GM12878 (cell line): Measurements from ENCODE around the gene SLC2A8. TPM values are rescaled to one million over a fixed set of nuclear protein-coding genes. Genes with fewer than 3 reads are reported as not detected.

Experiments
- ATAC-seq: fragments of 200-7000 bp; cut with Tn5 transposase; 3 replicates; pipeline ENCODE4 v1.9.1; 2020; ENCODE audit warnings: mild to moderate bottlenecking, moderate library complexity
- BruUV-seq: library from RNA; stranded (reverse); fragments of 400-500 nt; replicated peaks from 2 replicates; lab custom pipeline; 2021; lab: Mats Ljungman, UMichigan
- CTCF ChIA-PET: fragments of 300-600 bp; sonication (Branson Sonifier 250); formaldehyde crosslinking; extraction: SDS; loops from one replicate; lab custom pipeline; 2021; ENCODE audit warnings: inconsistent platforms; lab: Yijun Ruan, JAX
- POLR2A ChIA-PET: fragments of 350-600 bp; formaldehyde crosslinking; extraction: SDS; loops from one replicate; lab custom pipeline; 2021; ENCODE audit warnings: inconsistent platforms; lab: Charles Lee
- RAD21 ChIA-PET: fragments of 300-600 bp; sonication (Branson Sonifier 250); formaldehyde crosslinking; loops from one replicate; lab custom pipeline; 2023; ENCODE audit warnings: antibody characterized with exemption; ENCODE audit not compliant: unreplicated experiment; lab: Charles Lee
- SMC1A ChIA-PET: fragments of 300-600 bp; sonication (Branson Sonifier 250); formaldehyde crosslinking; loops from one replicate; lab custom pipeline; 2023; ENCODE audit not compliant: unreplicated experiment, uncharacterized antibody; lab: Charles Lee
- DNase-seq: peaks from one replicate; pipeline ENCODE4 v3.0.0-alpha.2; 2011; ENCODE audit warnings: low read depth, low spot score
- FAIRE-seq: peaks from 3 replicates; lab custom pipeline; 2011; peaks lifted over from hg19 to GRCh38; lab: Jason Lieb, UNC
- H2AFZ ChIP-seq: 2 replicates; pipeline ENCODE4 v1.6.0; 2011; ENCODE audit warnings: low read depth, low read length, control low read depth; ENCODE audit not compliant: control insufficient read depth
- H3K27ac ChIP-seq: 2 replicates; pipeline ENCODE4 v1.5.1; 2011; ENCODE audit warnings: control low read depth; ENCODE audit not compliant: control insufficient read depth, insufficient read depth
- H3K27me3 ChIP-seq, 2 experiments: replicated peaks in 1 of 2; 2 replicates each; pipeline versions ENCODE4 v1.6.0 to v1.6.1; 2011; ENCODE audit warnings: low read length in 1 of 2; ENCODE audit not compliant: control insufficient read depth in 2 of 2, insufficient read depth in 2 of 2
- H3K36me3 ChIP-seq, 2 experiments: 2 replicates each; pipeline ENCODE4 v1.5.1; 2011; ENCODE audit warnings: low read length in 1 of 2; ENCODE audit not compliant: control insufficient read depth in 2 of 2, insufficient read depth in 2 of 2
- H3K4me1 ChIP-seq: 2 replicates; pipeline ENCODE4 v1.6.1; 2011; ENCODE audit warnings: mild to moderate bottlenecking, low read length, moderate library complexity, mixed read lengths; ENCODE audit not compliant: control insufficient read depth, insufficient read depth
- H3K4me2 ChIP-seq: 2 replicates; pipeline ENCODE4 v1.6.0; 2011; ENCODE audit warnings: control low read depth; ENCODE audit not compliant: control insufficient read depth, insufficient read depth
- H3K4me3 ChIP-seq: fragments of 200-600 bp; sonication (generic); 2 replicates; pipeline ENCODE4 v1.5.1; 2016
- H3K79me2 ChIP-seq: 2 replicates; pipeline ENCODE4 v1.6.0; 2011; ENCODE audit warnings: low read length; ENCODE audit not compliant: control insufficient read depth, insufficient read depth
- H3K9ac ChIP-seq: 2 replicates; pipeline ENCODE4 v1.8.0; 2011; ENCODE audit warnings: low read length, control low read depth, mixed read lengths; ENCODE audit not compliant: control insufficient read depth, insufficient read depth
- H3K9me3 ChIP-seq: replicated peaks from 3 replicates; pipeline ENCODE4 v1.5.1; 2011; ENCODE audit warnings: mild to moderate bottlenecking, low read length; ENCODE audit not compliant: control insufficient read depth, insufficient read depth
- H4K20me1 ChIP-seq: 2 replicates; pipeline ENCODE4 v1.6.0; 2011; ENCODE audit not compliant: control insufficient read depth, insufficient read depth
- BCL11A ChIP-seq: IDR thresholded peaks from 2 replicates; pipeline ENCODE4 v1.6.1; 2011; ENCODE audit warnings: low read depth, low read length
- CBFB ChIP-seq: IDR thresholded peaks from 2 replicates; pipeline ENCODE4 v1.6.1; 2016; ENCODE audit warnings: antibody characterized with exemption, low read depth
- DPF2 ChIP-seq: fragments of 450-650 bp; IDR thresholded peaks from 2 replicates; pipeline ENCODE4 v1.6.1; 2017; ENCODE audit warnings: mild to moderate bottlenecking
- E2F8 ChIP-seq: fragments of 450-650 bp; IDR thresholded peaks from 2 replicates; pipeline ENCODE4 v1.6.1; 2018; ENCODE audit warnings: mild to moderate bottlenecking, low read depth, moderate library complexity; ENCODE audit not compliant: partially characterized antibody
- EGR1 ChIP-seq, 2 experiments: IDR thresholded peaks; 1 replicate in 1 of 2; 2 replicates in 1 of 2; pipeline ENCODE4 v1.6.1; 2011 to 2012; ENCODE audit warnings: low read depth in 2 of 2, low read length in 2 of 2, borderline replicate concordance in 1 of 2, mild to moderate bottlenecking in 1 of 2, moderate library complexity in 1 of 2
- FOXM1 ChIP-seq: IDR thresholded peaks from 2 replicates; pipeline ENCODE4 v1.6.1; 2012; ENCODE audit warnings: low read depth, mild to moderate bottlenecking, inconsistent platforms, low read length, moderate library complexity
- HDGF ChIP-seq: fragments of 450-650 bp; IDR thresholded peaks from 2 replicates; pipeline ENCODE4 v1.6.1; 2016; ENCODE audit warnings: antibody characterized with exemption
- JUND ChIP-seq: IDR thresholded peaks from 2 replicates; pipeline ENCODE4 v1.6.1; 2012; ENCODE audit warnings: low read depth, mild to moderate bottlenecking, low read length, improper control_type of control experiment, moderate library complexity
- KDM1A ChIP-seq: fragments of 200-600 bp; sonication (generic); IDR thresholded peaks from 2 replicates; pipeline ENCODE4 v1.6.1; 2016; ENCODE audit warnings: borderline replicate concordance
- MAX ChIP-seq: IDR thresholded peaks from 2 replicates; pipeline ENCODE4 v1.6.1; 2012; ENCODE audit warnings: low read depth, low read length, improper control_type of control experiment
- NR2F1 ChIP-seq: fragments of 450-650 bp; conservative IDR thresholded peaks from 2 replicates; pipeline ENCODE4 v1.6.1; 2017; ENCODE audit warnings: mild to moderate bottlenecking
- NRF1 ChIP-seq: conservative IDR thresholded peaks from 2 replicates; pipeline ENCODE4 v1.6.1; 2011; ENCODE audit warnings: mild to moderate bottlenecking, low read depth, low read length, improper control_type of control experiment
- PKNOX1 ChIP-seq: fragments of 450-650 bp; IDR thresholded peaks from 2 replicates; pipeline ENCODE4 v1.6.1; 2016; ENCODE audit warnings: mild to moderate bottlenecking
- SMAD5 ChIP-seq: IDR thresholded peaks from 2 replicates; pipeline ENCODE4 v1.6.1; 2016; ENCODE audit warnings: antibody characterized with exemption, low read depth
- SMARCA5 ChIP-seq: fragments of 450-650 bp; IDR thresholded peaks from 2 replicates; pipeline ENCODE4 v1.6.1; 2017; ENCODE audit warnings: mild to moderate bottlenecking
- WRNIP1 ChIP-seq: IDR thresholded peaks from 2 replicates; pipeline ENCODE4 v1.6.1; 2011; ENCODE audit warnings: low read depth, low read length, improper control_type of control experiment, borderline replicate concordance
- ZBTB33 ChIP-seq: fragments of 450-650 bp; IDR thresholded peaks from 2 replicates; pipeline ENCODE4 v1.6.1; 2017; ENCODE audit warnings: mild to moderate bottlenecking
- WGBS: methylation state at CpG from one replicate; pipeline ENCODE4 v1.1.6; 2016; ENCODE audit warnings: low lambda C conversion rate; ENCODE audit not compliant: insufficient replicate concordance, insufficient coverage; ENCODE audit errors: missing lambda C conversion rate; 5-methylcytosine and 5-hydroxymethylcytosine counted together
- in situ Hi-C: fragments of 300-500 bp; cut with MboI; formaldehyde crosslinking; loops from 9 replicates; pipeline ENCODE4 v1.14.3; 2018; ENCODE audit warnings: mixed read lengths
- intact Hi-C: fragments of 100-400 bp; cut with micrococcal nuclease; formaldehyde crosslinking; loops from one replicate; pipeline ENCODE4 v1.14.2; 2022; ENCODE audit not compliant: unreplicated experiment
- polyA plus RNA-seq, 11 experiments: library from polyadenylated mRNA; depleted of rRNA in 4 of 11; unstranded in 6 of 11; stranded (reverse) in 5 of 11; fragments of >200 nt; fragmentation: Nextera tagmentation in 4 of 11; fragmentation: Illumina TruSeq in 1 of 11; extraction: Ambion mirVana in 4 of 11; extraction: Trizol in 1 of 11; gene quantifications; 1 replicate in 1 of 11; 2 replicates in 10 of 11; pipeline versions ENCODE4 v1.2.1 to v1.2.3, GENCODE V29; 2011 to 2016; ENCODE audit warnings: inconsistent platforms in 2 of 11, missing spikeins in 2 of 11, low read depth in 1 of 11
- total RNA-seq, 4 experiments: library from RNA; depleted of rRNA in 3 of 4; stranded (reverse); fragments of >200 nt in 3 of 4; fragmentation: Illumina TruSeq in 1 of 4; extraction: Trizol in 1 of 4; gene quantifications; 2 replicates each; pipeline versions ENCODE4 v1.2.1 to v1.2.3, GENCODE V29; 2013 to 2021

Gene SLC2A8
- total and polyA plus RNA-seq, 10 of the 15 experiments (the other 5 are each of a cell fraction or from before 2014, with no cell fraction given) = 0.31 to 22.7 (median 10.0) TPM

- TF ChIP-seq FOXM1 = no peak
- TF ChIP-seq DPF2 = 0 out of 2 replicates have a peak, but pooled peaks have one; percentile 14
- TF ChIP-seq ZBTB33 = no peak
- peak in 1 of 2 experiments; percentile 32; a peak in 1 of 3 replicates for TF ChIP-seq EGR1 (IDR thresholded peaks at IDR 0.05; ENCODE audit: borderline replicate concordance in 1 of 2, low read depth in 2 of 2, low read length in 2 of 2)
- TF ChIP-seq WRNIP1 = no peak
- 0 out of 2 replicates have a peak, but pooled peaks have one; percentile 30 for TF ChIP-seq NR2F1
- TF ChIP-seq SMARCA5 = 0 out of 2 replicates have a peak, but pooled peaks have one; percentile 22
- no peak for TF ChIP-seq CBFB
These were observed 55.1 kb downstream of the SLC2A8 start (continued) for GRCh38 chr9:127451858-127452656.

DNA sequence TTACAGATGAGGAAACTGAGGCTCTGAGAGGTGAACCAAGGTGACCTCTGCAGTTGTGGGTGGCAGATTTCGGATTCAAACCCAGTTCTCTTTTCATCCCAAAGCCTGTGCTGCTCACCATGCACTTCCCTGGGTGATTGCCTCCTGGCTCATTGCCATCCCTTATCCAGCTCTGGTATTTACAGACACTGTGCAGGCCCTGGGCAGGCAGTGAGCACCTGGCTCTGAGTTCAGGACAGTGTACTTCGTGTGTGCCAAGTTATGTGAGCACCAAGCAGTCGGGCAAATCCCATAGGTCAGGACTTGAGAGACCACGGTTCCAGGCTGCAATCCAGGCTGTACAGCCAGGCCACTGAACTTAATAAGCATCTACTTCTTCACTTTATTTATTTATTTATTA, 55.7 kb downstream of the SLC2A8 start:
- RAD21 ChIA-PET = interaction anchor here (0.9 to 2.2 kb wide), 4 partner anchors 29 to 282 kb away, joined by 3 to 9 read pairs (median 4); partner anchors contain the start of genes SLC2A8, TOR2A and ZNF79
- WGBS = 76% methylated on average over 4 of the region's 4 CpGs
- peaks cover 11% of the 10 kb centered on the region for H4K20me1 ChIP-seq
- DNase-seq (no peak), FAIRE-seq (no peak), ATAC-seq (no peak)
- peaks cover 6% of the 10 kb centered on the region; the same call in 1 of the 2 replicates for H3K4me1 ChIP-seq
- intact Hi-C loops = loop anchor here (10.0 kb wide), 1 partner anchor 238 kb away; no protein-coding TSS in a partner anchor
- no peak overlapping the region for H3K9ac ChIP-seq
- peak overlapping the region; percentile 39 for H3K4me2 ChIP-seq
- peaks cover 46% of the 10 kb centered on the region for H3K79me2 ChIP-seq
- H3K27me3 ChIP-seq = no peaks in the 10 kb centered on the region
- H3K9me3 ChIP-seq = no peaks in the 10 kb centered on the region
- no peak overlapping the region for H3K27ac ChIP-seq
- CTCF ChIA-PET = no interaction called here
- SMC1A ChIA-PET = no interaction called here
- POLR2A ChIA-PET = interaction anchor here (0.8 to 3.7 kb wide), 2 partner anchors 8 to 29 kb away, joined by 3 to 26 read pairs; partner anchors contain the start of gene ZNF79
- no peak overlapping the region for H2AFZ ChIP-seq
- peaks cover 4 to 23% of the 10 kb centered on the region in 2 experiments for H3K36me3 ChIP-seq
- peak overlapping the region; percentile 91 for H3K4me3 ChIP-seq
- BruUV-seq = no TSS peak
- in situ Hi-C loops = no loop called here
- TF ChIP-seq JUND (no peak), BCL11A (no peak), MAX (no peak), PKNOX1 (no peak), NR2F1 (no peak), E2F8 (no peak), KDM1A (no peak), HDGF (no peak), SMAD5 (no peak), NRF1 (no peak)
